Liver (tissue), 9 donors: ENCODE data around the gene FAM120B. TPM values are rescaled to one million over a fixed set of nuclear protein-coding genes. Genes with fewer than 3 reads are reported as not detected.

Experiments used
- DNase-seq: peaks from one replicate; pipeline ENCODE4 v3.0.0-alpha.2; 2017; ENCODE audit warnings: low spot score
- H3K27ac ChIP-seq, 2 donors: one replicate each; pipeline ENCODE4 v1.7.0; 2013; ENCODE audit warnings: inconsistent platforms in 2 of 2, low read length in 2 of 2, control low read depth in 1 of 2, low read depth in 1 of 2, mild to moderate bottlenecking in 1 of 2
- H3K27me3 ChIP-seq, 4 donors: one replicate each; pipeline versions ENCODE4 v1.6.1 to v1.7.0; 2013; ENCODE audit warnings: low read length in 3 of 4, inconsistent platforms in 1 of 4, mild to moderate bottlenecking in 1 of 4, moderate library complexity in 1 of 4; ENCODE audit not compliant: control insufficient read depth in 4 of 4, insufficient read depth in 4 of 4
- H3K36me3 ChIP-seq, 4 donors: one replicate each; pipeline versions ENCODE4 v1.6.1 to v1.7.0; 2013; ENCODE audit warnings: low read length in 3 of 4, mild to moderate bottlenecking in 3 of 4, low read depth in 1 of 4, moderate library complexity in 1 of 4; ENCODE audit not compliant: control insufficient read depth in 4 of 4, insufficient read depth in 3 of 4
- H3K4me1 ChIP-seq, 4 donors: one replicate each; pipeline versions ENCODE4 v1.6.1 to v1.7.0; 2013; ENCODE audit warnings: low read length in 3 of 4, mild to moderate bottlenecking in 3 of 4, moderate library complexity in 1 of 4; ENCODE audit not compliant: control insufficient read depth in 4 of 4, insufficient read depth in 4 of 4
- H3K4me3 ChIP-seq, 3 donors: one replicate each; pipeline versions ENCODE4 v1.6.1 to v1.7.0; 2013; ENCODE audit warnings: low read length in 3 of 3, control low read depth in 1 of 3, low read depth in 1 of 3, mild to moderate bottlenecking in 1 of 3
- H3K9ac ChIP-seq, 2 donors: one replicate each; pipeline ENCODE4 v1.7.0; 2013; ENCODE audit warnings: low read length in 2 of 2, mild to moderate bottlenecking in 2 of 2, moderate library complexity in 2 of 2, control low read depth in 1 of 2, low read depth in 1 of 2
- H3K9me3 ChIP-seq, 4 donors: one replicate each; pipeline versions ENCODE4 v1.6.1 to v1.7.0; 2013; ENCODE audit warnings: low read length in 3 of 4; ENCODE audit not compliant: control insufficient read depth in 4 of 4
- ATF3 ChIP-seq: IDR thresholded peaks from 2 replicates; pipeline ENCODE4 v1.6.1; 2016; ENCODE audit warnings: antibody characterized with exemption
- CTCF ChIP-seq: fragments of 150-350 bp; IDR thresholded peaks from 2 replicates; pipeline ENCODE4 v1.5.1; 2017; ENCODE audit warnings: improper control_type of control experiment, low read depth, low read length; ENCODE audit not compliant: missing input control
- FOXA1 ChIP-seq: IDR thresholded peaks from 2 replicates; pipeline ENCODE4 v1.6.1; 2016; ENCODE audit warnings: antibody characterized with exemption
- FOXA2 ChIP-seq: IDR thresholded peaks from 2 replicates; pipeline ENCODE4 v1.6.1; 2016; ENCODE audit warnings: antibody characterized with exemption
- GABPA ChIP-seq, 2 donors: IDR thresholded peaks in 1 of 2; conservative IDR thresholded peaks in 1 of 2; 2 replicates each; pipeline ENCODE4 v1.6.1; 2016; ENCODE audit warnings: antibody characterized with exemption in 2 of 2, mild to moderate bottlenecking in 1 of 2, moderate library complexity in 1 of 2
- HNF4A ChIP-seq, 2 donors: conservative IDR thresholded peaks; 2 replicates each; pipeline ENCODE4 v1.6.1; 2016; ENCODE audit warnings: antibody characterized with exemption in 2 of 2, mild to moderate bottlenecking in 2 of 2
- NR2F2 ChIP-seq: IDR thresholded peaks from 2 replicates; pipeline ENCODE4 v1.6.1; 2016; ENCODE audit warnings: antibody characterized with exemption
- RAD21 ChIP-seq, 2 donors: IDR thresholded peaks; 2 replicates each; pipeline ENCODE4 v1.6.1; 2016; ENCODE audit warnings: antibody characterized with exemption in 2 of 2, mild to moderate bottlenecking in 2 of 2
- REST ChIP-seq: IDR thresholded peaks from 2 replicates; pipeline ENCODE4 v1.6.1; 2016; ENCODE audit warnings: antibody characterized with exemption, mild to moderate bottlenecking
- RXRA ChIP-seq, 2 donors: IDR thresholded peaks; 2 replicates each; pipeline ENCODE4 v1.6.1; 2017 to 2018; ENCODE audit warnings: antibody characterized with exemption in 2 of 2, mild to moderate bottlenecking in 1 of 2
- TAF1 ChIP-seq: conservative IDR thresholded peaks from 2 replicates; pipeline ENCODE4 v1.6.1; 2016; ENCODE audit warnings: antibody characterized with exemption, mild to moderate bottlenecking
- ZBTB33 ChIP-seq: IDR thresholded peaks from 2 replicates; pipeline ENCODE4 v1.6.1; 2016; ENCODE audit warnings: antibody characterized with exemption
- WGBS: extraction: QIAGEN DNeasy Blood & Tissue Kit; methylation state at CpG from one replicate; pipeline ENCODE4 v1.1.7; 2013; 5-methylcytosine and 5-hydroxymethylcytosine counted together
- polyA plus RNA-seq, 2 donors: library from polyadenylated mRNA; stranded (reverse) in 1 of 2; unstranded in 1 of 2; fragments of 200-250 nt in 1 of 2; fragments of >200 nt in 1 of 2; fragmentation: Nextera tagmentation in 1 of 2; extraction: Ambion mirVana in 1 of 2; gene quantifications; one replicate each; pipeline versions ENCODE4 v1.2.1 to v1.2.3, GENCODE V29; 2013 to 2015
- total RNA-seq, 2 donors: library from RNA; depleted of rRNA; stranded (reverse); fragments of >200 nt; gene quantifications; one replicate each; pipeline ENCODE4 v1.2.3, GENCODE V29; 2014
- donor health status: healthy.
- donor health status: healthy.
- donor health status: healthy.
- donor health status: healthy.
- donor health status: healthy.

The FAM120B gene
- total and polyA plus RNA-seq, 4 donors = 6.0 to 11.1 (median 9.1) TPM

GRCh38 chr6:170453586-170454511 lies 147.3 kb downstream of the FAM120B start:
- Histone ChIP-seq H3K27ac (no peak overlapping the region), H3K27me3 (no peaks in the 10 kb centered on the region), H3K9me3 (no peaks in the 10 kb centered on the region), H3K9ac (no peak overlapping the region), H3K4me3 (no peak overlapping the region), H3K4me1 (no peaks in the 10 kb centered on the region), H3K36me3 (no peaks in the 10 kb centered on the region)
- DNase-seq = no peak
- TF ChIP-seq GABPA (IDR thresholded peaks at IDR 0.05 in 1 of 2, conservative IDR thresholded peaks at IDR 0.05 in 1 of 2) (no peak), ZBTB33 (no peak), ATF3 (no peak), FOXA2 (no peak), NR2F2 (no peak), REST (no peak), RXRA (IDR thresholded peaks at IDR 0.05) (no peak)
- 79% methylated on average over 26 of the region's 26 CpGs for WGBS

GRCh38 chr6:170454512-170455285 lies 148.1 kb downstream of the FAM120B start:
- Histone ChIP-seq H3K4me1 (no peaks in the 10 kb centered on the region), H3K9me3 (no peaks in the 10 kb centered on the region), H3K4me3 (no peak overlapping the region), H3K27ac (no peak overlapping the region), H3K36me3 (no peaks in the 10 kb centered on the region), H3K27me3 (no peaks in the 10 kb centered on the region), H3K9ac (no peak overlapping the region)
- 82% methylated on average over 18 of the region's 18 CpGs for WGBS
- no peak for DNase-seq
- TF ChIP-seq ZBTB33 = no peak
- TF ChIP-seq TAF1 = no peak
- no peak for TF ChIP-seq GABPA (IDR thresholded peaks at IDR 0.05 in 1 of 2, conservative IDR thresholded peaks at IDR 0.05 in 1 of 2)
- no peak for TF ChIP-seq RXRA (IDR thresholded peaks at IDR 0.05)
- no peak for TF ChIP-seq CTCF
- no peak for TF ChIP-seq ATF3
- TF ChIP-seq NR2F2 = no peak
- TF ChIP-seq RAD21 (IDR thresholded peaks at IDR 0.05) = no peak
- TF ChIP-seq REST = no peak
- TF ChIP-seq FOXA2 = no peak
- no peak for TF ChIP-seq FOXA1
- no peak for TF ChIP-seq HNF4A (conservative IDR thresholded peaks at IDR 0.05)
